ENCODE results near the gene GPR132.
"Not testable (repeated sequence)": the region's sequence is repeated elsewhere in the genome, so short reads cannot be mapped to it uniquely, and the experiment has no call there.

The GPR132 gene, protein sequence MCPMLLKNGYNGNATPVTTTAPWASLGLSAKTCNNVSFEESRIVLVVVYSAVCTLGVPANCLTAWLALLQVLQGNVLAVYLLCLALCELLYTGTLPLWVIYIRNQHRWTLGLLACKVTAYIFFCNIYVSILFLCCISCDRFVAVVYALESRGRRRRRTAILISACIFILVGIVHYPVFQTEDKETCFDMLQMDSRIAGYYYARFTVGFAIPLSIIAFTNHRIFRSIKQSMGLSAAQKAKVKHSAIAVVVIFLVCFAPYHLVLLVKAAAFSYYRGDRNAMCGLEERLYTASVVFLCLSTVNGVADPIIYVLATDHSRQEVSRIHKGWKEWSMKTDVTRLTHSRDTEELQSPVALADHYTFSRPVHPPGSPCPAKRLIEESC

DNA sequence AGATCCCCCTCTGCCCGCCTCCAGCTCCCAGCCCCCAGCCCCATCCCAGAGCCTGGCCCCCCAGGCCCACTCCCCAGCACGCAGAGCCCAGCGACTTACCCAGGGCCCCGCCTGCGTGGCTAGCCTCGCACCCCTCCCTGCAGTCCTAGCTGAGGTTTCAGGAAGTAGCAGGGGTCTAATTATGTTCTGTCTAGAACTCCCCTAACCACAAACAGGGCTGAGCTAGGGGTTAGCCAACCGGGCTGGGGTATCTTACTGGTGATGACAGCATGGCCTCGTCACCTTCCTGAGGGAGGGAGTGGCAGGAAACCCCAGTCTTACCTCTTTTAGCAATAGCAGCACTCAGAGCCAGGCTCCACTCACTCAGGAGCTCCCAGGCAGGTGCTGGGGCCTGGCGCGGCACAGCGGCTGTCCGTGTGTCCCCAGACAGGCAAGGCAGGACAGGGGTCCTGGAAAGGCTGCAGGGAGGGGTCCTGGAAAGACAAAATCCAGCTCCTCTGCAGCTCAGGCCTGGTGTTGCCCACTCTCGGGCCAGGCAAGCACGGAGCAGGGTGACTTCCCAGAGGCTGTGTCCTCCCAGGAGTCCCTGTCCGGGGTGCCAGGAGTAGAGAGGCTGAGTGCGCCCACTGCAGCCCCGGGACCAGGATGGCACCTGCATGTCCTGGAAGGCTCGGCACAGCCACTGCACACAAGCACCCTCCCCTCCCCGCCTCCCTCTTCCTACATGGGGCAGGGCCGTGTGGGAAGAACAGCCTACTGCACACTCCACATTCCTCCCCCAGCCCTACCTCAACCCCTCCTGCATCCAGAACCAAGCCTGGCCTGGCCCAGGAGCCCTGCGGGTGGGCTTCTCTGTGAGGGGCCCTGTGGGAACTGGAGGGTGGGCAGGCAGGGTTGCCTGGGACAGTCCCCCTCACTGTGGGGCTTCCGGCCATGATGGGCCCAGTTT lies at the start of gene GPR132:
TSS of gene GPR132 (minus strand) at position 151 of the 949 bp plus-strand sequence. CDS start 10,010 bp downstream, outside the sequence.
- no peak for DNase-seq

DNA sequence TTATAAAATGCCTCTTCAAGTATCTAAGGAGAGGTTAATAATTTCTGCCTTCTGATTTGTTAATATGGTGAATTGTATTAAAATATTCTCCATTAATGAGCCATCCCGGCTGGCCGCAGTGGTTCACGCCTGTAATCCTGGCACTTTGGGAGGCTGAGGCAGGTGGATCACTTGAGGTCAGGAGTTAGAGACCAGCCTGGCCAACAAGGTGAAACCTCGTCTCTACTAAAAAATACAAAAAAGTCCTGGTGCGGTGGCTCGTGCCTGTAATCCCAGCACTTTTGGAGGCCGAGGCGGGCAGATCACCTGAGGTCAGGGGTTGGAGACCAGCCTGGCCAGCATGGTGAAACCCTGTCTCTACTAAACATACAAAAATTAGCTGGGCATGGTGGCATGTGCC lies 44.0 kb upstream of the GPR132 start:
- DNase-seq: not testable (repeated sequence)

DNA sequence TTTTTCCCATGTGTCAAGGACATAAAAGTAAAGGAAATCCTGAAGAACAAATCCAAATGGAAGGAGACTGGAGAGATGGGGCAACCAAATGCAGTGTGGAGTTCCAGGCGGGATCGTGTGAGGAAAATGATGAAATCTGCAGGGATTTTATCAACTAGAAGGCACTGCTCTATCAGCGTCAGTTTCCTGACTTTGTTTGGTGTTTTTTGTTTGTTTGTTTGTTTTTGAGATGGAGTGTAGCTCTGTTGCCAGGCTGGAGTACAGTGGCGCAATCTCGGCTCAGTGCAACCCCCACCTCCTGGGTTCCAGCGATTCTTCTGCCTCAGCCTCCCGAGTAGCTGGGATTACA lies 43.3 kb upstream of the GPR132 start:
- no peak for DNase-seq

DNA sequence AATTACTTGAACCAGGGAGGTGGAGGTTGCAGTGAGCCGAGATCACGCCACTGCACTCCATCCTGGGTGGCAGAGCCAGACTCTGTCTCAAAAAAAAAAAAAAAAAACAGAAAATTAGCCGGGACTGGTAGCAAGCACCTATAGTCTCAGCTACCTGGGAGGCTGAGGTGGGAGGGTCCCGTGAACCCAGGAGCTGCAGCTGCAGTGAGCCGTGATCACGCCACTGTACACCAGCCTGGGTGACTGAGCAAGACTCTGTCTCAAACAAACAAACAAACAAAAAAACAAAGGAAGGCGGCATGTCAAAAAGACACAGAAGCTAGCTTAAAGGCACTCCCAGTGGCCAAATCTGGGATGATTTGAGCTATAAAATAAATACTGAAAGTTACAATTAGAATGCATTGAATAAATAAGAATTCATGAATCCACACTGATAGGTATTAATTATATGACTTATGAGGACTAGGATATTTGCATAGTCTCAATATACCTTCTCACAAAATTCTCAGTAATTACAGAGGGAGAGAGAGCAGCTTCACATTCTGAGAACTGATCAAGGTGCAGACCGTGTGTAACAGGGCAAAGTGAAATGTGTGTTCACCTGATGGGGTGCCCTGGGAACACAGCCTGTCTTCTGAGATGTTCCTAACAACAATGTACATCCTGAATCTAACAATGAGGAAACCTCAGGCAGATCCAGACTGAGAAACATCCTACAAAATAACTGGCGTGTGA lies 42.7 kb upstream of the GPR132 start:
- no peak for DNase-seq

DNA sequence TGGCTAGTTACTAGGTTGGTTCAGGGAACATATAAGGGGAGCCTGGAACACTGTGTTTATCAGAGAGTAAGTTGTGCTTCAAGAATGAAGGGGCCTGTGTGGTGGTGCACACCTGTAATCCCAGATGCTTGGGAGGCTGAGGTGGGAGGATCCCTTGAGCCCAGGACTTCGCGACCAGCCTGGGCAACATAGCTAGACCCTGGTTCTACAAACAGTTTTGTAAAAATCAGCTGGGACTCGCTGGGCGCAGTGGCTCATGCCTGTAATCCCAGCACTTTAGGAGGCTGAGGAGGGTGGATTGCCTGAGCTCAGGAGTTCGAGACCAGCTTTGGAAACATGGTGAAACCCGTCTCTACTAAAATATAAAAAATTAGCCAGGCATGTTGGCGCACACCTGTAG lies 42.1 kb upstream of the GPR132 start:
- DNase-seq: no peak

DNA sequence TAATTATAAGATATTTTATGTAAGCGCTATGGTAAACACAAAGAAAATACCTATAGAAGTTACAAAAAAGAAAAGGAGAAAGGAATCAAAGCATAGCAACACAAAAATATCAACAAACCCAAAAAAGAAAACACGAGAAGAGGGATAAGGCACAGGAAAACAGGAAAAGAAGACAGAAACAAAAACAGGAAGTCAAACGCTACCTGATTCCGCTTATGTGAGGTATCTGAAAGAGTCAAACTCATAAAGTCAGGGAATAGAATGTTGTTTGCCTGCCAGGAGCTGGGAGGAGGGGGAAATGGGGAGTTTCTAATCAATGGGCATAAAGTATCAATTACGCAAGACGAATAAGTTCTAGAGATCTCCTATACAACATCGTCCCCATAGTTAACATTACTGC lies 39.9 kb upstream of the GPR132 start:
- DNase-seq: no peak

DNA sequence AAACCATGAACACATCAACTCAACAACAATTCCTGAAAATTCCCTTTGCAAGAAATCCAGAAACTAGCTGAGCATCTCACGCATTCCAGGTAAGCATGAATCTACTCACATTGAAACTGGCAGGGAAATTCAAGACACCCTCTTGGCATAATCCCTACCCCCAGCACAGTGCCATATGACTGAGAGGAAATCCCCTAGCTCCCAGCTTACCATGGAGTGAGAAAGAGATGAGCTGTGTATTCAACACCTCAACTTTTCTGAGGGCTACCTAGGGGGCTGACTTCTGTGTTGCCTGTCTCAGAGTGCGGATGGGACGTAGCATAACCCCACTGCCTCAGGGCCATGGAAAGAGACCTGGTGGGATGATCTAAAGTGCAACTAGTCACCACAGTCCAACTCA lies 37.7 kb upstream of the GPR132 start:
- no peak for DNase-seq

DNA sequence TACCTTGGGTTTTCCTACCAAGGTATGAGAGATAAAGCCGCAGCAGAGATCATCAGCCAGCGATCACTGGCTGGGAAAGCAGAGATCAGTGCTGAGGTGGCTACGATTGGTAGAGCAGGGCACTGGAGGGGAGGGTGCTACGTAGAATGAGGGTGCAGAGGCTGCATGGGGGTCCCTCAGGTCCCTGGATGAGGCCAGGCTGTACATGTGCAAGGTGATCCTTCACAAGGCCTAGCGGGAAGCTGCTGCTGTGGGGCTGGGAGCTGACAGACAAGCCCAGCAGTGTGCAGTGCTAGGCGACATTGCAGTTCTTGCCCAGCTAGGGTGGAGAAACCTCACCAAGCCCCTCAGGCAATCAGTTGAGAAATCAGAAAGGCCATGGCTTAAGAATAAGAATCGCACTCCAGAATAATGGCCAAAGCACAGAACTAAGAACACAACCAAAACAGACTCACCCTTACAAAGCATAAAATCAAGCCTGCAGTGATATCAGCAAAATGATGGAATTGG lies 37.2 kb upstream of the GPR132 start:
- DNase-seq: no peak

DNA sequence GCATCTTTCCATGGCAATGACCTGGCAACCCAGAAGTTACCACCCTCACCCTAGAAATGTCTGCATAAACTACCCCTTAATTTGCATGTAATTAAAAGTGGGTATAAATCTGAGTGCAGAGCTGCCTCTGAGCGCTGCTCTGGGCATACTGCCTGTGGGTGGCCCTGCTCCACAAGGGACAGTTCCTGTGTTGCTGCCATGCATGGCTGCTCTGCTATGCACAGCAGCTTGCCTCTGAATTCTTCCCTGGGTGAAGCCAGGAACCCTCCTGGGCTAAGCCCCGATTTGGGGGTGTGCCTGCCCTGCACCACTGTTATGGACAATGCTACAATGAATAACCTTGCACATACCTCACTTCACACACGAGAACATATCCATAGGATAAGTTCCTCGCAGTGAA lies 35.7 kb upstream of the GPR132 start:
- no peak for DNase-seq

DNA sequence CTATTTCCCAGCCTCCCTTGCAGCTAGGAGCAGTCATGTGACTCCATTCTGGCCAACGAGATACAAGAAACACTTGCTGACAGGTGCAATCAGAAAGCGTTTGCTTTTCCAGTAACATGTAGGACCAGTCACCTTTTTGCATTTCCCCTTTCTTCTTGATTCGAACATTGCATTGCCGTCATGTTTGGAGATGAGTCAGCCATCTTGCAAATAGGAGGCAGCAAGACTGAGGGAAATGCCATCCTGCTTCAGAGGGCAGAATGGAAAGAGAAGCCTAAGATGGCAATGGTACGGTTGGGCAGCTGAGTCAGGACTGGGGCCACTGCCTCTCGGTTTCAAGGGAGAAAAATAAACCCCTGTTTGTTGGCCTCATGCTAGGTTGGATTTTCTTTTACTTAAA lies 34.5 kb upstream of the GPR132 start:
- DNase-seq: no peak

DNA sequence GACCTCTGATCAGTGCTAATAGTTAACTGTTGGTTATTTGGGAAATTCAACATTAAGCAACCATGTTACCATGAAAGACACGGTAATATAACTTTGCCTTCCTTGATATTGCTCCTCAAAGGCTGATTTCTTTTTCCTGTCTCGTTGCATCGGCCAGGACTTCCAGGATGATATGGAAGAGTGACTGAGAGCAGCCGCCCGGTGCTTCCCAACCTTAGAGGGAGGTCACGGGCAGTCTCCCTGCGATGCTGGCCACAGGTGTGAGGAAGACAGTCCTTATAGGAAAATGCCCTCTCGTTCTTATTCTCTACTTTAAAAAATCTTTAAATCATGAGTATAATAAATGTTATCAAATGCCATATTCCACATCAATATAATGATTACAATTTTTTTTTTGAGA lies 33.1 kb upstream of the GPR132 start:
- DNase-seq: no peak

DNA sequence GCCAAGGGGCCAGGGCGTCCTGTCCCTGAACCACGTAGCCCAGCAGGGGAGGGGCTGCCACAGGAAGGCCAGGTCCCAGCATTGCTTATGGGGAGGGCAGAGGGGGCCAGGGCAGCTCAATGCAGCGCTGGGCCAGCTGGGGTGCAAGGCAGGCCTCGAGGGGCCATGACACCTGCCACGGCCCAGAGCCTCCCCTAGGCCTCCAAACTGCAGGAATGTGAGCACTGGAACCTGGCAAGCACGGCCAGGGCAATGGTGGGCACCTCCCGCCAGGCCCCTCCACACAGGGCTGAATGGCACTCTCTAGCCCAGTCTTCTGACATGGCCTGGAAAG lies 32.5 kb upstream of the GPR132 start:
- DNase-seq: no peak

DNA sequence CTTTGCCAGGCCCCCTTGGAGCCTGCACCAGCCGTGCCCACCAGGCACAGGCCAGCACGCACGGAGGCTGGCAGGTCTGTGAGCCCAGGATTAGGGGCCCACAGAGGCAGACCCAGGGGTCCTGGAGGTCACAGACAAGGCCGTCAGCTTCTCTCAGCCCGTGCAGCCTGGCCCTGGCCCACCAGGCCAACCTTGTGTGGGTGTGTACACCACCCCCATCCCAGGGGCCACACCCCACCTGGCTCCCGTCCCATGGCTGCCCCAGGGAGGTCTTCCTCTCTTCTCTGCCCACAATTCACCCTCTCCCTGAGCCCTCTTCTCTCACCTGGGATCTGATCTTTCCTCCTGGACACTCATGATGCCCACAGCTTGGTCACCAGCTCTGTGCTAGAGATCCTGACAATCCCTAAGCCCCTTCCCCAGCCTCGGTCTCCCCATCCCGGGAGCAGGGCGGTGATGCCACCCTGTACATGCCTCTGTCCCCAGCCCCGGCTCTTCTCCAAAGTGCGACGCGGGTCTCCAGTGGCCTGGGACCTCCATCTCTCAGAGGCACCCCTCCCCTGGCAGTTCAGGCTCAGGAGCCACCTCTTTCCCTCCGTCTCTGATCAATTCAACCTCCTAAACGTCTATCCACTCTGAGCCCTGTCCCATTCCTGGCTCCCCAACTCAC lies 31.1 kb upstream of the GPR132 start:
- DNase-seq: no peak

DNA sequence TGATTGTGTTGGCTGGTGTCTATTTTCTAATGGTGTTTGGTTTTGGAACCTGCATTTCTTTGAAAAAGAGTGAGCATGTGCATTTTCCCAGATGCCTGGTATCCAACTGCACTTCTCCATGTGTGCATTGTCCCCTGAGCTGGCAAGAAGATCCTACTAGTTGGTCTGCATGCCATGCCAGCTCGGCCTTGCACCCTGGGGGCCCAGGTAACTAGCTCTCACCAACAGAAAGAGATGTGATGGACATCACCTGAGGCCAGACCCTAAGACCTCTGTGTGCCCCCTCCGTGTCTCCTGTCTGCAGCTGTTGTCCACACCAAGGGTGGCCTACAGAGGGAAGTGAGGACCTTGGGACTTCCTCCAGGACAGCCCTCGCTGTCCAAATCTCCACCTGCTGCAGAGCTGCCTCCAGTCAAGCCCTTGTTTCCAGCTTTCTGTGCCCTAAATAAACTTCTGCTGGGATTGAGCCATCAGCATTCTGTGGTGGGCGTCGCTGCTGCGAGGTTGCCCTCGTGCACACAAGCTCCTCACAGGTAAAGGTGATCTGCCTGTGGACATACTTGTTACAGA lies 30.1 kb upstream of the GPR132 start:
- no peak for DNase-seq

DNA sequence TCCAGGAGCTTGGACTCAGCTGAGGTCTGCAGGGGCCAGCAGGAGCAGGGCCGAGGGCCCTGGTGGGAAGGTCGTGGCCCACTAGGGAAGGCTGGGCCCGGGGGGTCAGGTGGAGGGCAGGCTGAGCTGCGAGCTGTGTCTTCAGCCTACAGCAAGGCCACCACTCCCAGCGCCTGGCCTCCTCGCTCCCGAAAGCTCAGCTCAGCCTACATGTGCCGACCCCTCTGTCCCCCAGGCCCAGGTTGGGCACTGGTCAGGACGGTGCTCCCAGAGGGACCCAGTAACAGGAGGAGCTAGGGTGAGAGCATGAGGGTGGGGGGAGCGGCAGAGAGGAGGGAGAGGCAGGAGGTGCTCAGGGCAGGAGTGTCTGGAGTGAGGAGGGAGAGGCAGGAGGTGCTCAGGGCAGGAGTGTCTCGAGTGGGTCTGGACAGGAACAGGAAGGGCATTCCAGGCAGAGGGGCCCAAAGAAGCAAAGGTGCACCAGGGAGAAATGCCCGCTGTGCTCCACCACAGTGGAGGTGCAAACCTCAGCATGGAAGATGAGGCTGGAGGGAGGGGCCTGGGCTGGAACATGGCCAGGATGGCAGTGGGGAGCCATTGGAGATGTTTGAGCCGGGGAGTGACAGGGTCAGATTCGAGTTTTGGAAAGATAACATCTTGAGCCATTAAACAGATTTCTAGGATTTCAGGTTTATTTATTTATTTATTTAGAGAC lies 29.1 kb upstream of the GPR132 start:
- no peak for DNase-seq

DNA sequence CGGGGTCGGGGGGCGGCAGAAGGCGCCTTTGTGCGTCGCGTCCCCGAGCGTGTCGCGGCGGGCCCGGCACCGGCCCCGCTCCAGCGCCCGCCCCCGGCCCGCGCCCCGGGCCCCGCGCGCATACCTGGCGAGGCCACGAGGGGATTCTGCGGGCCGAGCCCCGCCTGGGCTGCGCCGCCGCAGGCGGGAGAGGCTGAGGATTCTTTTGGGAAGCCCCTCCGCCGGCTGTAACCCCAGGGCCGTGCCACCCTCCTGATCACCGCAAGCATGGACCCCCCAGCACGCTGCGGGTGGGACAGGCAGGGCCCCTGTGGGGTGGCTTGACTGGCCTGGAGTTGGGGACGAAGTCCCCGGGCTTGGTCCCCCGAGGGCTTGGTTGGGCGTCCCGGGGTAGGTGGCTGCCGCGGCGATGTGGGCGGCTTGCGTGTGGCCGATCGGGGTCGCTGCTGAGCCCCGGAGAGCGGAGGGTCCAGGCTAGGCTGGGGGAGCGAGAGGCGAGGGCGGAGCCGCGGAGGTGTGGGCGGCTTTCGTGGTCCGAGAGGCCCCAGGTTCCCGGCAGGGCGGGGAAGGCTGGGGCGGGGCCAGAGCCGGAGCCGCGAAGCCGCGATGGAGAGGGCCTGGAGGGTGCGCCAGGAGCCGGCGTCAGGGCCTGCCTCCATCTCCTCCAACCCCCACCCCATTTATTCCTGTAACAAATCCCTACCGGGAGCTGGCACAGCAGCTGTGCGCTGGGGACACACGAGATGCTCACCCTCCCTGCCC lies 28.4 kb upstream of the GPR132 start:
- peak; percentile 85 for DNase-seq

DNA sequence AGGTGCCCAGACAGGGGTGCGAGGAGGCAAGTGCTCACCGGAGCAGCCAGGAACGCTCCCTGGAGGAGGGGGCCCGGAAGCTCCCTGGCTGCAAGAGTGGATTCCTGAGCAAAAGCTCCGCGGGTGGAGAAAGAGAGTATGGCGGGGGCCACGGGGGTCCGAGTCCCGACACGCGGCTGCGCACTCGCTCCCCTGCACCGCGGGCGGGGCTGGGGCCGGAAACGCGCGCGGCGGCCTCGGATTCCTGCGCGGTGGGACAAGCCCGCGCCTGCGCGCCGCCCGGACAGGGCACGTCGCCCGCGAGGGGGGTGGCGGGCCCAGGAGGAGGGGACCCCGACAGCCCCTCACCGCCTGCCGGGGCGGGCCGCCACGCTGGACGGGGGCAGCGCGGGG lies 27.8 kb upstream of the GPR132 start:
- peak; percentile 68 for DNase-seq

DNA sequence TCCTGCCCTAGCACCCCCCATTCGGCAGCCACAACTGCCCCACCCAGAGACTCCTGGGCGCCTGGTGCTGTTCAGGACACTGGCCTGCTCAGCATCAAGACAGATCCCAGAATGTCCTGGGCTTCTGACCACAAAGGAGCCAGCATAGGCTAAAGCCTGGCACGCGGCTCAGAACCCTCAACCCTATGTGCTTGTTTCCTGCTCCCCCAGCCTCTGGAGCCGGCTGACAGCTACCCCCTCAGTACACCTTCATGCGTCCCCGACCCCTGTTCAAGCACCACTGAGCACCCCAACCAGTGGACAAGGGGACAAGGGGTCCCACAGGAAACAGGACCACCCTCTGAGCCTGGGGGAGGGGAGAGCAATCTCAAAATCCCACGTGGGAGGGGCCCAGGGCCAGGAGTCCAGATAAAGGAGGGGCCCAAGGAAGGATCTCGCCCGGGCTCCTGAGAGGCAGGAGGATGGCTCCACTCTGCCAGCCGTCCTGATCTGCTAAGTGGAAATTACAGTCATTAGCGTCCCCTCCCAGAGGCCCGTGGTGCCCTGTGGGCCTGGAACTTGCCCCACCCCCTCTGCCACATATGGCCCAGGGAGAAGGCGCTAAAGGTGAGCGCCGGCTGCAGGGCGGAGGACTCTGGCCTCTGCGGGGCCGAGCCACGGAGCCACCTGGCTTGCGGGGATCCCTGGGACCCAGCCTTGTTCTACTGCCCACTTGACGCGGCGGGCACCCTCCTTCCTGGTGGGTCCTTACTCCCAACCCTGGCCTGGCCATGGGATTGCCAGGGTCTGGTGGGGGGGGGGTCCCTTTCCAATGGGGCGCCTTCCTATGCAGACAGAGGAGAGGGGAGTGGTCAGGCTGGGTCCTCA lies 27.2 kb upstream of the GPR132 start:
- peak; percentile 31 for DNase-seq

DNA sequence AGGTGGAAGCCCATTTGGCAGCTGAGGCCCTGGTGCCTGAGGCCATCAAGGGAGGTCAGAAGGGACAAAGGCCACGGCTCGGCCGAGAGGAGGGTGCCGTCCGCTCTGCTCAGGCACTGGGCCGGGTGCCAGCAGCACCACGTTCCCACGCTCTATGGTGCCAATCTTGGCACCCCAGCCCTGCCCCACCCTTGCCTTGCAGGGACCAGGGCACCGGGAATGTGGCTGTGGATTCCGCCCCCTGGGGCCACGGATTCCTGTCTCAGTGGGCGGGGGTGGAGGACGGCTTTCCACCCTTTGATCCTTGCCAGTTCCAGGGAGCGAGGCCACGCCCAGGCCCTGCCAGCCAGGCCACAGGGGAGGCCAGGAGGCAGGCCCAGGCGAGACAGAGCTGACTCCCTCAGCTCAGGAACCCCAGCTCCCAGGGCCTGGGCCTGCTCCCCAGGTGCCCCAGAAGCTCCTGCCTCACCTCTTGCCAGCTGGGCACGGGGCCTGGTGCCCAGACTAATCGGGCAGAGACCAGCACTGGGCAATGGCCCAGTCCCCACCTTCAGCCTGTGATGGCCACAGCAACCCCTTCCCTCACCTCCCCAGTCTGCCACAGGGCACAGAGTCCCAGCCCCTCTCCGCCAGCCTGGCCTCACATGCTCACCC lies 26.4 kb upstream of the GPR132 start:
- peak; percentile 70 for DNase-seq

All from EL (cell line).